Umbilical cord (tissue), 2 donors: ENCODE measurements around the gene CPEB3. TPM values are rescaled to one million over a fixed set of nuclear protein-coding genes. Genes with fewer than 3 reads are reported as not detected.
"Not testable (repeated sequence)": the region's sequence is repeated elsewhere in the genome, so short reads cannot be mapped to it uniquely, and the experiment has no call there.

Source experiments
- DNase-seq: peaks from one replicate; pipeline ENCODE4 v3.0.0-alpha.2; 2015; ENCODE audit warnings: low spot score
- total RNA-seq: library from RNA; depleted of rRNA; stranded (reverse); fragments of >200 nt; gene quantifications from one replicate; pipeline ENCODE4 v1.2.3, GENCODE V29; 2014; ENCODE audit warnings: low replicate concordance; ENCODE audit not compliant: insufficient read depth

Gene CPEB3
- total RNA-seq, 1 donor from 2014 or later, result 6.3 TPM

GRCh38 chr10:92042541-92042940 lies 248.3 kb downstream of the CPEB3 start:
- DNase-seq, result no peak

DNA sequence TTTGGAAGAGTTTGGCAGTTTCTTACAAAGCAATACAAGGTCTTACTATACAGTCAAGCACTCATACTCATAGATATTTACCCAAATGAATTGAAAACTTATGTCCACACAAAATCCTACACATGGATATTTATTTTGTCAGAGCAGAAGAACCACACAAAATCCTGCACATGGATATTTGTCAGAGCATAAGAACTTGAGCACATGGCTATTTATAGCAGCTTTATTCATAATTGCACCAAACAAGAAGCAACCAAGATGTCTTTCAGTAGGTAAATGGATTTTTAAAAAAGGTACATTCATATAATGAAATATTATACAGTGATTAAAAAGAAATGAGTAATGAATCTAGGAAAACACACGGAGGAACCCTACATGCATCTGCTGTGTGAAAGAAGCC lies 251.9 kb downstream of the CPEB3 start:
- DNase-seq, result no peak

GRCh38 chr10:92033070-92033469 lies 257.8 kb downstream of the CPEB3 start:
- not testable (repeated sequence) for DNase-seq

GRCh38 chr10:92031580-92031979 lies 259.3 kb downstream of the CPEB3 start:
- DNase-seq, result no peak

DNA sequence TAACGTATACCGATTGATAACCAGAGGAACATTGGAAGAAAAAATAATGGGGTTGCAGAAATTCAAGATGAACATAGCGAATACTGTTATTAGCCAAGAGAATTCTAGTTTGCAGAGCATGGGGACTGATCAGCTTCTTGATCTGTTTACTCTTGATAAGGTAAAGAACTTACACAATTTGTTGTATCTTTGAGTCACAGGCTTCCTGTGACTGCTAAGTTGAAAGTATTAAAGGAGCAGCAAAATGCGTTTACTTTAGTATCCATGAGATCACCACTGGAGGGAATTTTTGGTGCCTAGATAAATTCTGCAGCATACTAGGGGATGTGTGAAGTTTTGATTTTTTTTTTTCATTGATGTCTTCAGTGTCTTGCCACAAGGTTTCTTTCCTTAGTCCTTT lies 263.7 kb downstream of the CPEB3 start:
- DNase-seq, result no peak

DNA sequence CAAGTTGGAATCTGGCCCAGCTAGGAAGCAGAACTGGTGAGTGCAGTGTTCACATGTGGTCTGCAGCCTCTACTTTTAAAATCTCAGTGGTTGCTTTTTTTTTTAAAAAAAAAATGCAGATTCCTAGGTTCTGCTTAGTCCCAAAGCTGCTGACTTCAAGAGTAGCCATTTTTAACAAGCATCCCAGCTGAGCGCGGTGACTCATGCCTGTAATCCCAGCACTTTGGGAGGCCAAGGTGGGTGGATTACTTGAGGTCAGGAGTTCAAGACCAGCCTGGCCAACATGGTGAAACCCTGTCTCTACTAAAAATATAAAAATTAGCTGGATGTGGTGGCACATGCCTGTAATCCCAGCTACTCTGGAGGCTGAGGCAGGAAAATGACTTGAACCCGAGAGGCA lies 265.5 kb downstream of the CPEB3 start:
- DNase-seq, result peak; percentile 12

DNA sequence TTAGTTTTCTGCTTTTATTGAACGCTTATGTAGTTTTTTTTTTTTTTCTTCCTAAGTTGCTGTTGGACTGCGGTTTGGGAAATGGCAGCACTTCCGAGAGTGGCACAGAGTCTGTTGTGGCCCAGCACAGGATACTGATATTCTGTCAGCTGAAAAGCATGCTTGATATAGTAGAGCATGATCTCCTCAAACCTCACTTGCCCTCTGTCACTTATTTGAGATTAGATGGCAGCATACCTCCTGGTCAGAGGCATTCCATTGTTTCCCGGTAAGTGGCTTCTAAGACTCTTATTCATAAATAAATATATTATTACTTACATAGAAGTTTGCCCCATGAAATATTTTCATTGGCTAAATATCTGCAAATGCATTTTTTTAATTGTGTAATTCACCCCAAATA lies 266.2 kb downstream of the CPEB3 start:
- no peak for DNase-seq

DNA sequence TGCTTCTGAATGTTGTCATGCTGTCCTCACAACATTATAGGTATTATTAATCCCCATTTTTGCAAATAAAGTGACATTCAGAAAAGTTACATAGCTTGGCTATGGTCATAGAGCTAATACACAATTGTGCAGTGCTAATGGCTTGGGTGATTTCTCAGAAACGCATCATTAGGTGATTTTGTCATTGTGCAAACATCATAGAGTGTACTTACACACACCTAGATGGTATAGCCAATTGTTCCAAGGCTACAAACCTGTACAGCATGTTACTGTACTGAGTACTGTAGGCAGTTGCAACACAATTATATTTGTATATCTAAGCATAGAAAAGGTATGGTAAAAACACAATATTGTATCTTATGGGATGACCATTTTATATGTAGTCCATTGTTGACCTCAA lies 276.3 kb downstream of the CPEB3 start:
- DNase-seq, result no peak

DNA sequence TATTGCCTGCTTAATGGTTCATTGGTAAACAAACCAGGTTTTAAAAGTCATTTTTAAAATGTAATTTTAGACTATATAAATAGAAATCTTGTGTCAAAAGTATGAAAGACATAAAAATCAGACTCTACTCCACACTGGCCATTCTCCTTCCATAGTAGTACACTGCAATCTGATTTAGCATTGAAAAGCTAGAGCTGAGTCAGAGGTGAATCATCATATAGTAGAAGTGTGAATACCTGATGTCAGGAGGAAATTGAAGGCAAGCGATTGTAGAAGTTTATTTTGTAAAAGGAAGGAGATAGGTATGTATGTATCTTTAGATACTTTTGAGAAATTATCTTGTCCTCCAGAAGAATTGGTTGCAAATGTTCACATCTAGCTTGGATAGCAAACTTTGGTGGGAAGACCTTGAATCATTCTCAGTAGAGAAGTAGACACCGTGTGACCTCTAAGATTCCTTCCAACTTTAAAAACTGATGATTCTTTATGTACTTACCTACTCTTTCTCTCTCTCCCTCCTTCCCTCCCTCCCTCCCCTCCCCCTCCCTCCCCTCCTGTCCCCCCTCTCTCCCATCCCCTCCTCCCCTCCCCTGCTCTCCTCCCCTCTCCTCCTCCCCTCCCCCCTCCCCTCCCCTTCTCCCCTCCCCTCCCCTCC lies 279.2 kb downstream of the CPEB3 start:
- no peak for DNase-seq

DNA sequence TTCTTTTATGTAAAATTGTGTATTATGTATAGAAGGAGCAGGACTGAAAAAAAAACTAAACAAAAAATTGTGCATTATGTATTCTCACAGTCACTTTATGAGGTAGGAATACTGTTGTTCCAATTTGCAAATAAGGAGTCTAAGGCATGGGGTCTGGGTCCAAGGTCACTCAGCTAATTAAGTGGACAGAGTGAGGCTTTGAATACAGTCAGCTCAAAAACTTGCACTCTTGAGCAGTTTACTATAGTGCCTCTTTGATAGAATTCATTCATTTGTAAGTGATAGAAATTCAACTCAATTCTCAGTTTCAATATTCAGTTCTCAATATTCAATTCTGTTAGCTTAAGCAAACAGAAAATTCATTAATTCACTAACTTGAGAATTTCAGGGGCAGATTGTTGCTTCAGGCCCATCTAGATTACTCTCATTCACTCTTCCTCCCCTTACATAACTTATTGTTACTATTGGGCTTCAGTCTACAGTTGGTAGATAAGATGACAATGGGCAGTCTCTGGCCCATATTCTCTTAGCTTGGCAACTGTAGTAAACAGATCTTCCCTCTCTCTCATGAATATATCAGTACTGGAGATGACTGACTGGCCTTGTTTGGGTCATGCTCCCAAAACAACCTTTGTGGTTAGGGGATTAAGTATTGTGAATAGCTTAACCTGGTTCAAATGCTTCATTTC lies 280.7 kb downstream of the CPEB3 start:
- DNase-seq, result no peak

GRCh38 chr10:92009445-92009844 lies 281.4 kb downstream of the CPEB3 start:
- no peak for DNase-seq

GRCh38 chr10:92005978-92006377 lies 284.9 kb downstream of the CPEB3 start:
- DNase-seq, result no peak

GRCh38 chr10:92003258-92003657 lies 287.6 kb downstream of the CPEB3 start:
- no peak for DNase-seq

DNA sequence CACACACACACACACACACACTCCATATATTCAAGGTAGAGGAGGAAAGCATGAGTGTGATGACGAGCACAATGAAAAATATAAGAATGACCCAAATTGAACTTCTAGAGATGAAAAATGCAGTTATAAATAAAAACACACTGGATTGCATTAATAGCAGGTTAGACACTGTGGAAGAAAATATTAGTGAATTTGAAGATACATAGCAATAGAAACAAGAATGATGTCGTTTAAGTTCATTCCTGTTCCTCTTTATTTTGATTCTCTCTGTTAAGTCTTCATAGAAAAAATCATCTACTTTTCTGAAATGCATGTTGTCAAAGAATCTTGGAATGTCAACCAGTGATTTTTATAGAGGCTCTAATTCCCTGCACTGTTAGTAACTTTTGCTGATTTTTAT lies 288.9 kb downstream of the CPEB3 start:
- no peak for DNase-seq

DNA sequence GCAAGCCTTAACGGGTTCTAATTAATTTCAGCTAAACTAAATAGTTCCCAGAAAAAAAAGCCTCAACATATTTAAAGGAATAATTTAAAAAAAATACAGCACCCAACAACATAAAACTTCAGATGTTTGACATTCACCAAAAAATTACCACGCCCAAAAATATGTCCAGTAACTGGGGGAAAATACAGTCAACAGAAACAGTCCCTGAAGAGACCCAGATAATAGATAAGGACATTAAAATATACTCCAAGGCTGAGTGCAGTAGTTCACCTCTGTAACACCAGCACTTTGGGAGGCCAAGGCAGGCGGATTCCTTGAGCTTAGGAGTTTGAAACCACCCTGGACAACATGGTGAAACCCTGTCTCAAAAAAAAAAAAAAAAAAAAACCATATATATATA lies 289.3 kb downstream of the CPEB3 start:
- DNase-seq, result no peak

Other genes with a start within 250 kb of the CPEB3 start
- 12.3 TPM for gene MARCHF5, start 89 bp upstream of the CPEB3 start, total RNA-seq